HFFc6 (cell line): Measurements from ENCODE around the gene CDC42BPA. TPM values are rescaled to one million over a fixed set of nuclear protein-coding genes. Genes with fewer than 3 reads are reported as not detected.

Experiments
- DNase-seq: peaks from one replicate; pipeline ENCODE4 v3.0.0-alpha.2; 2018
- H3K27ac Mint-ChIP-seq: 2 replicates; pipeline ENCODE4 v1.8.0; 2020; ENCODE audit warnings: mild to moderate bottlenecking, mixed read lengths
- H3K27me3 Mint-ChIP-seq: 2 replicates; pipeline ENCODE4 v1.8.0; 2021; ENCODE audit warnings: mild to moderate bottlenecking, moderate library complexity, mixed read lengths; ENCODE audit not compliant: insufficient read depth
- H3K36me3 Mint-ChIP-seq: 2 replicates; pipeline ENCODE4 v1.8.0; 2021; ENCODE audit warnings: low read depth, mixed read lengths
- H3K4me1 Mint-ChIP-seq: 2 replicates; pipeline ENCODE4 v1.8.0; 2020; ENCODE audit warnings: low read depth, mixed read lengths
- H3K4me3 Mint-ChIP-seq: 2 replicates; pipeline ENCODE4 v1.8.0; 2020; ENCODE audit warnings: mild to moderate bottlenecking, moderate library complexity, mixed read lengths
- H3K9me3 Mint-ChIP-seq: 2 replicates; pipeline ENCODE4 v1.8.0; 2020; ENCODE audit warnings: mild to moderate bottlenecking, mixed read lengths
- total RNA-seq, 6 experiments: library from RNA; stranded (reverse); fragmentation: NEBNext Ultra II Directional; extraction: Animal tissue kit (Norgen Biotek cat#: 25700); gene quantifications; 2 replicates in 1 of 6; 3 replicates in 5 of 6; pipeline ENCODE4 v1.2.3, GENCODE V29; 2021
- TF ChIP-seq, protein P1 (sequence below): fragments of 200-600 bp; sonication (generic); IDR thresholded peaks from 2 replicates; pipeline ENCODE4 v1.5.0; 2021; ENCODE audit warnings: antibody characterized with exemption, mild to moderate bottlenecking

CDC42BPA gene
- total RNA-seq, 6 experiments from 2014 or later = 32.8 to 37.8 (median 35.8) TPM

- Mint-ChIP-seq H3K27ac (no peak overlapping the region), H3K4me1 (no peaks in the 10 kb centered on the region), H3K36me3 (peaks cover 40% of the 10 kb centered on the region), H3K4me3 (no peak overlapping the region), H3K9me3 (no peaks in the 10 kb centered on the region), H3K27me3 (no peaks in the 10 kb centered on the region; the same call in 1 of the 2 replicates)
- DNase-seq = no peak
- TF ChIP-seq, protein P1, sequence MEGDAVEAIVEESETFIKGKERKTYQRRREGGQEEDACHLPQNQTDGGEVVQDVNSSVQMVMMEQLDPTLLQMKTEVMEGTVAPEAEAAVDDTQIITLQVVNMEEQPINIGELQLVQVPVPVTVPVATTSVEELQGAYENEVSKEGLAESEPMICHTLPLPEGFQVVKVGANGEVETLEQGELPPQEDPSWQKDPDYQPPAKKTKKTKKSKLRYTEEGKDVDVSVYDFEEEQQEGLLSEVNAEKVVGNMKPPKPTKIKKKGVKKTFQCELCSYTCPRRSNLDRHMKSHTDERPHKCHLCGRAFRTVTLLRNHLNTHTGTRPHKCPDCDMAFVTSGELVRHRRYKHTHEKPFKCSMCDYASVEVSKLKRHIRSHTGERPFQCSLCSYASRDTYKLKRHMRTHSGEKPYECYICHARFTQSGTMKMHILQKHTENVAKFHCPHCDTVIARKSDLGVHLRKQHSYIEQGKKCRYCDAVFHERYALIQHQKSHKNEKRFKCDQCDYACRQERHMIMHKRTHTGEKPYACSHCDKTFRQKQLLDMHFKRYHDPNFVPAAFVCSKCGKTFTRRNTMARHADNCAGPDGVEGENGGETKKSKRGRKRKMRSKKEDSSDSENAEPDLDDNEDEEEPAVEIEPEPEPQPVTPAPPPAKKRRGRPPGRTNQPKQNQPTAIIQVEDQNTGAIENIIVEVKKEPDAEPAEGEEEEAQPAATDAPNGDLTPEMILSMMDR = no peak
Observed at GRCh38 chr1:227037121-227037520, 281.2 kb downstream of the CDC42BPA start.

GRCh38 chr1:227035316-227035715 is 283.0 kb downstream of the CDC42BPA start:
- no peak for DNase-seq
- Mint-ChIP-seq H3K27me3 (no peaks in the 10 kb centered on the region; the same call in 1 of the 2 replicates), H3K27ac (no peak overlapping the region), H3K4me3 (no peak overlapping the region), H3K4me1 (no peaks in the 10 kb centered on the region), H3K9me3 (no peaks in the 10 kb centered on the region), H3K36me3 (peaks cover 40% of the 10 kb centered on the region)
- TF ChIP-seq, protein P1 = no peak

DNA sequence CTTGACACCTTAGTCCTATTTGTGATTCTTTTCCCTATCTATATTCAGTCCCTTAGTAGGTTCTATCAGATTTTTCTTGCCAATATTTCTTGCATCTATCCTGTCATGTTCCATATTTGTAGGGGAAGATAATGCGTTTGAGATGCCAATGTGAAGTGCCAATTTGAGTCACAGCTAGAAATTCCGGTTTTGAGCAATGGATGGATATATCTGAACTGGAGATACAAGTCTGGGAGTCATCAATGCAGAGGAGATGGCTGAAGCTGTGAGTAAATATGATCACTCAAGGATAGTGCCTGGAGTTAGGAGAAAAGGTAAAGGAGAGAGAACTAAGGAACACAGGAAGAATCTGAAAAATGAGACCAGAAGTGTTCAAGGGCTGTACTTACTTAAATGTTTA is 284.4 kb downstream of the CDC42BPA start:
- DNase-seq = no peak
- peaks cover 37% of the 10 kb centered on the region for H3K36me3 Mint-ChIP-seq
- TF ChIP-seq, protein P1 = no peak
- no peak overlapping the region for H3K4me3 Mint-ChIP-seq
- H3K9me3 Mint-ChIP-seq = no peaks in the 10 kb centered on the region
- H3K4me1 Mint-ChIP-seq = no peaks in the 10 kb centered on the region
- H3K27me3 Mint-ChIP-seq = no peaks in the 10 kb centered on the region; the same call in 1 of the 2 replicates
- no peak overlapping the region for H3K27ac Mint-ChIP-seq

GRCh38 chr1:227032396-227032795 is 285.9 kb downstream of the CDC42BPA start:
- H3K36me3 Mint-ChIP-seq = peaks cover 39% of the 10 kb centered on the region
- no peak overlapping the region for H3K4me3 Mint-ChIP-seq

DNA sequence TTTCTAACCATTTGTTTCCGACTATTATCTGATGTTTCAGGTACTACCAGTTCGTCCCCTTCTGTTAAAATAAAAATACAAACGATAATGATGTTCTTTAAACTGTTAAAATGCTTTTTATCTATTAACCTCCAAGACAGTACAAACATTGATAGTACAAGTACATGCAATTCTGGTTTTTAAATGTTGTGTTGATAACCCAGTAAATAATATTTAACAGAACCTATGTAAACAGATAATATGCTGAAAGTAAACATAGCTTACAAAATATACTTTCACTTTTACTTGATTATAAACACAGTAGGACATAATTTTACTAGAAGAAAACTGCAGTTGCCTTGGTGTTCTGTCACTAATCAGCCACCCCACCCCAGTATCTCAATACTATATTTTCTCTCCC is 301.3 kb downstream of the CDC42BPA start:
- Mint-ChIP-seq H3K9me3 (no peaks in the 10 kb centered on the region), H3K4me1 (no peaks in the 10 kb centered on the region), H3K27ac (no peak overlapping the region), H3K36me3 (peaks cover 40% of the 10 kb centered on the region), H3K4me3 (no peak overlapping the region), H3K27me3 (peaks cover 1% of the 10 kb centered on the region; the same call in 1 of the 2 replicates)
- DNase-seq = no peak
- TF ChIP-seq, protein P1 = no peak

More at GRCh38 chr1:227032396-227032795, 285.9 kb downstream of the CDC42BPA start:
- no peak overlapping the region for H3K27ac Mint-ChIP-seq
- H3K4me1 Mint-ChIP-seq = no peaks in the 10 kb centered on the region
- no peaks in the 10 kb centered on the region; the same call in 1 of the 2 replicates for H3K27me3 Mint-ChIP-seq
- no peaks in the 10 kb centered on the region for H3K9me3 Mint-ChIP-seq
- DNase-seq = no peak
- TF ChIP-seq, protein P1 = no peak

GRCh38 chr1:227010645-227011044 is 307.6 kb downstream of the CDC42BPA start:
- TF ChIP-seq, protein P1 = no peak
- Mint-ChIP-seq H3K27ac (no peak overlapping the region), H3K4me3 (no peak overlapping the region), H3K9me3 (no peaks in the 10 kb centered on the region), H3K27me3 (peaks cover 1% of the 10 kb centered on the region; the same call in 1 of the 2 replicates), H3K36me3 (peaks cover 10% of the 10 kb centered on the region), H3K4me1 (no peaks in the 10 kb centered on the region)
- no peak for DNase-seq
